ENCODE results near the gene PUM2.
"Not testable (repeated sequence)": the region's sequence is repeated elsewhere in the genome, so short reads cannot be mapped to it uniquely, and the experiment has no call there.

PUM2 gene

GRCh38 chr2:20288642-20289340, 61.9 kb downstream of the PUM2 start:
- peak; percentile 28 for DNase-seq

DNA sequence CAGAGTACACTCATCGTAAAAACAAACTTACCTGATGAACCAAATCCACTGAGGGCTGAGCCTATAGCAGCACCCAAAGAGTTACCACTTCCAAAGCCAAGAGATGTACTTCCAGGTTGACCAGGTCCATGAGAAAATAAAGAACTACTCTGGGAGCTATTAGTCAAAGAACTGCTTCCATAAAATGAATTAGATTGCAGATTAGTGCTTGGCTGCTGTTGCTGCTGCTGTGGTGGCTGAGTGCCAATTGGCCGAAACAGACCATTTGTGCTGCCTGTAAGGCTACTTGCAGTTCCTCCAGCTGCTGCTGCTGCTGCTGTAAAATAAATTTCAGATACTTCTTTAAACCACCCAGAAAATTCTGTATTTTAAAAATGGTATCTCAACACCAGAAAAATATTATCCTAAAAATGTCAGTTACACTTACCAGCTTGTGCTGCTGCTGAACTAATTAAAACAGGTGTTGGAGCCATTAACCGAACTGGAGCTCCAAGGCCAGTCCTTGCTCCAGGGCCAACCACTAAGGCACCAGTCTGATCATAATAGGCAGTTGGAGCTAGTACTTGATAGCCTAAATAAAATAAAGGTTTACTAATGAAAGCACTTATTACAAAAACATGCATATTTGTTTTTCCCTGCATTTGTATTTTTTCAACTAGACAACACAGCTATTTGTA, 67.6 kb downstream of the PUM2 start:
- DNase-seq = no peak

- DNase-seq = no peak
Observed at GRCh38 chr2:20281876-20282275, 68.8 kb downstream of the PUM2 start.

- DNase-seq = no peak
Observed at GRCh38 chr2:20273042-20273441, 77.6 kb downstream of the PUM2 start.

GRCh38 chr2:20268317-20268716, 82.3 kb downstream of the PUM2 start:
- not testable (repeated sequence) for DNase-seq

DNA sequence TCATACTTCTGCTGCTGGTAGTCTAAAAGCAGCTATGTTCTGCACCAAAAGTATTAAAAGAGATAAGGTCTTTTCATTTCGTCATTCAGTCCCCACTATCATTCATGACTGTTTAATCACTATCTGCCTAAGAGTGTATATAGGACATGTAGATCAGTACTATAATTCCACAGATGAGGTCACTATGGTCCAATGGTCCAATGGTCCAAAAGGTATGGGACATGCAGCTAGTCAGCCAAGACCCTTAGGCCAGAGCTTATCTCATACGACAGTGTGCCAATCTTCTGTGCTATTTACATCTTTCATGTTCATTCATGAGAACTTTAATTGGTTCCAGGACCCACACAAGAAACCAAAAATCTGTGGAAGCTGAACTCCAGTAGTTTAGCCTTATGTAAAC, 83.1 kb downstream of the PUM2 start:
- DNase-seq = no peak

DNA sequence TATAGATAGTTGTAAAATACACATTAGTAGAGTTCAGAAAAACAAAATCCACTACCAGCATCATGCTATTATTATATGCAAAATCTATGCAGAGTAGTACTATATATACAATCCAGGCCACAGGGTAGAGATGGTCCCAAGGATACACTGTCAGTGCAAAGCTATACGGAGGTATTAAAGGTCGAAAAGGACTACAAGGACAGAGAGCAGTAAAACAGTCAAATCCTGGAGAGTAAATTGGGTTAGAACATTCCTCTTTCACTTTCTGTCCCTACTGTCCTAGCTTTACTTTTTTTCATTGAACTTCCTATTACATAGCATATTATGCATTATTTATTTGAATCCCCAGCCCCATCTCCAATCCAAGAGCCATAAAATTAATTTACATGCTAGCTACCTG, 86.0 kb downstream of the PUM2 start:
- no peak for DNase-seq

DNA sequence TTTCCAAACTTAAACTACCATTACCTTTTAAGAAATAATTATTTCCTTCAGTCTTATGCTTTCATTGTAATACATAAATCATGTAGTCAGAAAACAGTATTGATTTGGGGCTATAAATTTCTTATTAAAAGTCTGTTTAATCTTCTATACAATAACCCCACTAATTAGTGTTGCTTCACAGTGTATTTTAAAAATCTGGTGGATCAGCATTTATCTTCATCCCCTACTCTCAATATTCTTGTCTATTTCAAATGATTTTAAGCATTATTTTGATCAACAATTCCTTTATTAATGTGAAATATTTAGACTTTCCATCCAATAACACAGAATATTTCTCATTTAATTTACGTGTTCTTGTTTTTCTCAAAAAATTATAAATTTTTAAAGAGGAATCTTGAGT, 93.2 kb downstream of the PUM2 start:
- no peak for DNase-seq

- DNase-seq = no peak
Observed at GRCh38 chr2:20254731-20255130, 95.9 kb downstream of the PUM2 start.

DNA sequence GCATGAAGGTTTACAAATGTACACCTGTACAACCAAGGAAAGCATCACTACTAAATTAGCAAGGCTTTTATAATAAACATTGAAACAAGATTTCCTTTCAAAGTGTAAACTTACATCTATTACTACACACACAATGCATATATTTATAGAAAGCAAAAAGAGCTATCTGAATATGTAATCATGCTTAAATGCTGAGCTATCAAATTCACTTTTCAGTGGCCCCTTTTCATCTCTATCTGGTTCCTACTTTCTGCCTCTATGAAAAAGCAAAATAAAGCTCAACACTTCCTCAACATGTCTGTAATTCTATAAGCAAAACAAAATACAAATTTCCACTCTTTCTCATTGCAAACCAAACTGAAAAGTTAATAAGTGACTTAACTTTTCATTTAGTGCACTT, 100.2 kb downstream of the PUM2 start:
- DNase-seq = no peak

DNA sequence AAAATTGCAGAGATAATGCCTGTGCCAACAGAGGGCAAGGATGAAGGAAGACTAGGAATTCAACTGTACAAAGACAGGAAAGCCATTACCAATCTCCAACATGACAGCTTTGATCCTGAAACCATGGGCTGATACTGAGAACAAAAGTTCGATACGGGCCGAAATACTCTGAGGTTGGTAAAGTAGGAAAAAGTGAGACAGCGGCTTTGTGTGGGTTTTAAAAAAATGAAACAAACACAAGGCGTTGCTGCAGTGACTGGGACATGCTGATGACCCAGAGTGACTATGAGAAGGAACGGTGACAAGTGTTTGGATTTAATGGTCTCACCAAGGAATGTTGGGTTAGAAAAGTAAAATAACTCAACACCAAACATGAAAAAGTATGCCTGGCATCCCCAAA, 101.5 kb downstream of the PUM2 start:
- no peak for DNase-seq

- DNase-seq = no peak
Observed at GRCh38 chr2:20247084-20247483, 103.6 kb downstream of the PUM2 start.

GRCh38 chr2:20243637-20244036, 107.0 kb downstream of the PUM2 start:
- not testable (repeated sequence) for DNase-seq

DNA sequence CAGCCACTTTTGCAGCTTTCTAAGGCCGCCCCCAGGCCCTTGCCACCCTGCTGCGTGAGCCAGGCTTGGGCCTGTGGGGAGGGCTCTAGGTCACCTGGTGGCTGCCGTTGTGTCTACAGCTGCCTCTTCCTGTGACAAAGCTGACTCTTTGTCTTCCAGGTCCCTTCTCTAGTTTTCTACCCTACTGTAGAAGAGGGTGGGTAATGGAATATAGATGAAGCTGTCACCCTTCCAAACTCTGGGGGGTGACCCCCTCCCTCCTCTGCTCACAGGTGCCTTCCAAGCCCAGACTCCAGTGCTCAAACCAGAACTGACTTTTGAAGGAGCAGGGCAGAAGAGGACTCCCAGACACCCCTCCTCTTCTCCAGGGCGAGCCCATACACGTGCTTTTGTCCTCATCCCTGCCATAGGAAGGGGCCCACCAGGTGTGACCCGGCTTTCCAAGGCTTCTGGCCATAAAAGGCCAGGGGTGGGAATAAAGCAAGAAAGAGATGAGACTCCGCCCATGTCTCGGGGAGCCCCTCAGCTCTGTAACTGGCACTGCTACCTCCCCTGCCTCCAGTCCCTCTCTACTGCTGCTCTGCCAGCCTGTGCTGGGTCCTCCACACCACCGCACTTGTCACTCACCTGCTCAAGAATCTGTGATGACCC, 107.8 kb downstream of the PUM2 start:
- DNase-seq = no peak

- DNase-seq = peak; percentile 18
Observed at GRCh38 chr2:20241973-20242726, 108.5 kb downstream of the PUM2 start.

DNA sequence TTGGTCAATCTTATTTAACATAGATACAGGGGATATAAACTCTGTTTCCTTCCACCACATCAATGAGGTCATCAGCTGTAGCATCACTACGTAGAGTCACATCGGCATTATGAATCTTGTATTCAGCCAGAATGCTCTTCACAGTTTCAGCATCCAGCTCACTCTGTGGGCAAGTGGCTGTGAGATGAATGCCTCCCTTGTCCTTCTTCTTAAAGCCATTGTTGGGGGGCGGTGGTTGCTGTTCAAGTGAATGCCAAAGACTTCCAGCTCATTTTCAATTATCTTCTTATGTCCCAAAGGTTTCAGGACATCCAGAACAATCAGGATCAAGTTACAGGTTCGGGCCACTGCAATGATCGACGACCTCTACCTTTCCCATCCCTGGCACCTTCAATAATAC, 110.4 kb downstream of the PUM2 start:
- not testable (repeated sequence) for DNase-seq

DNA sequence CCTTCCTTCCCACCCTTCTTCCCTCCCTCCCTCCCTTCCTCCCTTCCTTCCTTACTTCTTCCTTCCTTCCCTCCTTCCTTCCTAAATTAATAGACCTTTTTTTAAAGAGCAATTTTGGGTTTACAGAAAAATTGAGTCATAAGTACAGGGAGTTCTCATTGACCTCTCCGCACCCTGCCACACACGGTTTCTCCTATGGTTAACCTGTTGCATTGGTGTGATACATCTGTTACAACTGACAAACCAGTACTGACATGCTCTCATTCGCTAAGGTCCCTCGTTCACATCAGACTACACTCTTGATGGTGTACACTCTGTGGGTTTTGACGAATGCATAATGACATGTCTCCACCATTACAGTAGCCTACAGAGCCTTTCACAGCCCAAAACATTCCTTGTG, 114.1 kb downstream of the PUM2 start:
- no peak for DNase-seq

- no peak for DNase-seq
Observed at GRCh38 chr2:20235655-20236305, 114.9 kb downstream of the PUM2 start.

DNA sequence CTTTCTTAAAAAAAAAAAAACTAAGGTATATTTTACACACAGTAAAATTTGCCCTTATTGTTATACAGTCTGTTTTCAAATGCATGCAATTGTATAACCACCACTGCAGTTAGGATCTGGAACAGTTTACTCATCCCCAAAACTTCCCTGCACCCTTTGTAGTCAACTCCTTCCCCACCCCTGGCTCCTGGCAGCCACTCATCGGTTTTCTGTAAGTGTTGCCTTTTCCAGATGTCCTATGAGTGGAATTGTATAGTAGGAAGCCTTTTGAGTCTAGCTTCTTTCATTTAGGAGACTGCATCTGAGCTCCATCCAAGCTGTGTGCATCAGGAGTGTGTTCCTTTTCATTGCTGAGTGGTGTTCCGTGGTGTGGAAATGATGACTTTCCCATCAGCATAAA, 116.0 kb downstream of the PUM2 start:
- not testable (repeated sequence) for DNase-seq

GRCh38 chr2:20232837-20233207, 117.8 kb downstream of the PUM2 start:
- DNase-seq = no peak

- DNase-seq = no peak
Observed at GRCh38 chr2:20231598-20232026, 119.0 kb downstream of the PUM2 start.

DNA sequence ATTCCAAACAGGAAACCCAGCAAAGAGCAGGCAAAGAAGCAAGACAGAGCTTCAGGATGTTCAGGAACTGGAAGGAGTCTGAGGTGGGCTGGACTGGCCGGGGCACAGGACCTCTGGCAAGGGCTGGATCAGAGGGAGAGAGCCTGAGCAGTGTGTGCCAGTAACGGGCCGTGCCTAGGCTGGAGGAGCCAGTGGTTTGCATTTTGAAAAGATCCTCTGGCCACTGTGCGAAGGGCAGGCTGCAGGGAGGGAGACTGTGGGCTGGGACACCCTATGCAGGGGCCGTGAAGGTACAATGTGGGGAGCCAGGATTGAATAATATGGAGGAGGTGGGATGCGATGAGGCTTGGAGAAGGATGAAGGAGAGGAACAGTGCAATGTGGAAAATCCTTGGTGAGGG, 119.5 kb downstream of the PUM2 start:
- DNase-seq = no peak

DNA sequence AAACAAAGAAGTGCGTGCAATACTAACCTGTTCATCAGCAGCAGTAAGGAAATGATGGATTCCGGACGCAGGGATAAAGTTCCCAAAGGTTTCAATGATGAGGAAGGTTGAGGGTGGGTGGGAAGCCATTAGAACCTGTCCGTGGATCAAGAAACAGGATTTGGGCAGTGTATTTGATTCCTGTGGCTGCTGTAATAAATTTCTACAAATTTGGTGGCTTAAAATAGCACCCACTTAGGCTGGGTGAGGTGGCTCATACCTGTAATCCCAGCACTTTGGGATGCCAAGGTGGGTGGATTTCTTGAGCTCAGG, 120.6 kb downstream of the PUM2 start:
- DNase-seq = no peak
